Measurements from ENCODE around the gene ACMSD. TPM values are rescaled to one million over a fixed set of nuclear protein-coding genes. Genes with fewer than 3 reads are reported as not detected.

The ACMSD gene
- total and polyA plus RNA-seq, 9 of the 15 experiments (the other 6 are each of a cell fraction or from before 2014, with no cell fraction given): not detected

- POLR2A ChIA-PET: interaction anchor here (1.5 kb wide), 1 partner anchor 26 kb away, joined by 4 read pairs; no protein-coding TSS in a partner anchor
- in situ Hi-C loops (cut with MboI): no loop called here
- no peak for ATAC-seq
Observed at GRCh38 chr2:134792186-134792585, 46.2 kb upstream of the ACMSD start.

GRCh38 chr2:134795765-134796164 lies 42.7 kb upstream of the ACMSD start:
- Histone ChIP-seq H3K36me3 (ENCODE audit: control insufficient read depth, insufficient read depth, low read length) (no peaks in the 10 kb centered on the region), H3K79me2 (ENCODE audit: control insufficient read depth, insufficient read depth, low read length) (no peaks in the 10 kb centered on the region), H3K9ac (ENCODE audit: insufficient read depth in 1 of 2, low read depth in 2 of 2, low read length in 2 of 2) (no peak overlapping the region), H3K9me1 (ENCODE audit: control insufficient read depth, insufficient read depth, low read length) (no peaks in the 10 kb centered on the region), H3K9me3 (replicated peaks; ENCODE audit: control insufficient read depth, insufficient read depth, low read depth, low read length) (no peaks in the 10 kb centered on the region), H3K27ac (ENCODE audit: extremely low read depth, low read depth, low read length) (no peak overlapping the region), H4K20me1 (replicated peaks; ENCODE audit: control insufficient read depth, insufficient read depth, low read length) (no peaks in the 10 kb centered on the region; the same call in 1 of the 2 replicates), H3K4me3 (no peak overlapping the region), H3K27me3 (ENCODE audit: control insufficient read depth in 2 of 2, insufficient read depth in 2 of 2, low read length in 2 of 2) (no peaks in the 10 kb centered on the region; a peak in 2 of 5 replicates), H3K4me2 (ENCODE audit: insufficient read depth, low read length) (no peak overlapping the region), H3K4me1 (replicated peaks in 1 of 2; ENCODE audit: control insufficient read depth in 2 of 2, insufficient read depth in 2 of 2, low read length in 2 of 2) (no peaks in the 10 kb centered on the region), H2AFZ (ENCODE audit: low read depth, low read length) (no peak overlapping the region)
- WGBS (ENCODE audit: insufficient coverage, low coverage, missing lambda C conversion rate): 0% methylated on average over 4 of the region's 4 CpGs
- intact Hi-C loops (cut with micrococcal nuclease): no loop called here
- in situ Hi-C loops (cut with MboI): no loop called here
- no TSS peak for BruUV-seq (replicated peaks)
- ATAC-seq: no peak
- POLR2A ChIA-PET: interaction anchor here (0.9 to 1.3 kb wide), 3 partner anchors 20 to 272 kb away, joined by 3 to 4 read pairs (median 3); no protein-coding TSS in a partner anchor
- FAIRE-seq: no peak
- no peak for DNase-seq (ENCODE audit: extremely low read depth in 1 of 4, low spot score in 3 of 4)
- CTCF ChIA-PET (ENCODE audit: low intra/inter-chr PET ratio): no interaction called here
- TF ChIP-seq GTF3C2 (IDR thresholded peaks at IDR 0.05; ENCODE audit: borderline replicate concordance, extremely low read depth, insufficient read length) (no peak), E2F3 (CRISPR knock-in tag; IDR thresholded peaks at IDR 0.05) (no peak), ZNF354B (CRISPR knock-in tag; IDR thresholded peaks at IDR 0.05) (no peak)

More at GRCh38 chr2:134792186-134792585, 46.2 kb upstream of the ACMSD start:
- Histone ChIP-seq H4K20me1 (replicated peaks; ENCODE audit: control insufficient read depth, insufficient read depth, low read length) (no peaks in the 10 kb centered on the region; the same call in 1 of the 2 replicates), H3K27ac (ENCODE audit: extremely low read depth, low read depth, low read length) (no peak overlapping the region), H3K4me2 (ENCODE audit: insufficient read depth, low read length) (no peak overlapping the region), H3K4me3 (no peak overlapping the region), H3K36me3 (ENCODE audit: control insufficient read depth, insufficient read depth, low read length) (no peaks in the 10 kb centered on the region), H3K9me1 (ENCODE audit: control insufficient read depth, insufficient read depth, low read length) (no peaks in the 10 kb centered on the region), H3K9me3 (replicated peaks; ENCODE audit: control insufficient read depth, insufficient read depth, low read depth, low read length) (no peaks in the 10 kb centered on the region), H2AFZ (ENCODE audit: low read depth, low read length) (no peak overlapping the region), H3K79me2 (ENCODE audit: control insufficient read depth, insufficient read depth, low read length) (no peaks in the 10 kb centered on the region), H3K9ac (ENCODE audit: insufficient read depth in 1 of 2, low read depth in 2 of 2, low read length in 2 of 2) (no peak overlapping the region), H3K27me3 (ENCODE audit: control insufficient read depth in 2 of 2, insufficient read depth in 2 of 2, low read length in 2 of 2) (peaks cover 0 to 5% of the 10 kb centered on the region in 2 experiments; a peak in 2 of 5 replicates), H3K4me1 (replicated peaks in 1 of 2; ENCODE audit: control insufficient read depth in 2 of 2, insufficient read depth in 2 of 2, low read length in 2 of 2) (no peaks in the 10 kb centered on the region)
- BruUV-seq (replicated peaks): no TSS peak
- TF ChIP-seq HSF4 (CRISPR knock-in tag; IDR thresholded peaks at IDR 0.05; ENCODE audit: borderline replicate concordance) (no peak), ZNF23 (CRISPR knock-in tag; IDR thresholded peaks at IDR 0.05) (no peak), SUPT5H (IDR thresholded peaks at IDR 0.05) (no peak), RFX1 (IDR thresholded peaks at IDR 0.05) (peak; percentile 26; the same call in 1 of the 2 replicates)
- 0% methylated on average over 4 of the region's 4 CpGs for WGBS (ENCODE audit: insufficient coverage, low coverage, missing lambda C conversion rate)
- CTCF ChIA-PET (ENCODE audit: low intra/inter-chr PET ratio): no interaction called here
- FAIRE-seq: no peak
- intact Hi-C loops (cut with micrococcal nuclease): no loop called here
- DNase-seq (ENCODE audit: extremely low read depth in 1 of 4, low spot score in 3 of 4): no peak
